HG03520 (cell line): Measurements from ENCODE around the gene MYH10.

Experiments
- ATAC-seq: cut with Tn5 transposase; IDR thresholded peaks from one replicate; pipeline ENCODE4 v1.9.1; 2021; ENCODE audit warnings: mild to moderate bottlenecking, moderate library complexity; ENCODE audit not compliant: unreplicated experiment

The MYH10 gene

DNA sequence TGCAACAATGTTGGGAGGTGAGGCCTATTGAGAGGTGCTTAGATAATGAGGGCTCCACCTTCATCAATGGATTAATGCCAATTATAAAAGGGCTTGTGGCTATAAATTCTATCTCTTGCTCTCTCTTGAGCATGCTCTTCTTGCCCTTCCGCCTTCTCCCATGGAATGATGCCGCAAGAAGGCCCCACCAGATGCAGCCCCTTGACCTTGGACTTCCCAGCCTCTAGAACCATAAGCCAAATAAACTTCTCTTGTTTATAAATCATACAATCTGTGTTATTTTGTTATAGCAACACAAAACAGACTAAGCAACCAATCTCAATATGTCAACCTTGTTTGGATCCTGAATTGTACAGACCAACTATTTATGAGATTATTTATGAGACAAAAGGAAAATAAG lies 20.0 kb downstream of the MYH10 start:
- ATAC-seq: no peak

DNA sequence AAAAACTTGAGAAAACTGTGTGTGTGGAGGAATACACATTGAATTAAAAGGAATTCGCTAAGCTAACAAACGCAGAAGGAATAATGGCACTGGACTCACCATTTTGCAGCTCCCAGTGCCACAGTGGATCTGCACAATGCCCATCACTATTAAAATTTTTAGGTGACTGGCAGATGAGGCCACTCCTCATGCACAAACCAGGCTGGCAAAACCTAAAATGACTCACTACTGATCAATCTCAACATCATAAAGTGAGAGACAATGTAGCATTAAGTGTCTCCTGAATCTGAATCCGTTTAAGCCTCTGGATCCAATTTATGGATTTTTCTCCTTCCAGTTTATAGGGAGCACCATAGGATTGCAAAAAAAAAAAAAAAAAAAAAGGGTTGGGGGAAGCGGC lies 20.6 kb downstream of the MYH10 start:
- no peak for ATAC-seq

DNA sequence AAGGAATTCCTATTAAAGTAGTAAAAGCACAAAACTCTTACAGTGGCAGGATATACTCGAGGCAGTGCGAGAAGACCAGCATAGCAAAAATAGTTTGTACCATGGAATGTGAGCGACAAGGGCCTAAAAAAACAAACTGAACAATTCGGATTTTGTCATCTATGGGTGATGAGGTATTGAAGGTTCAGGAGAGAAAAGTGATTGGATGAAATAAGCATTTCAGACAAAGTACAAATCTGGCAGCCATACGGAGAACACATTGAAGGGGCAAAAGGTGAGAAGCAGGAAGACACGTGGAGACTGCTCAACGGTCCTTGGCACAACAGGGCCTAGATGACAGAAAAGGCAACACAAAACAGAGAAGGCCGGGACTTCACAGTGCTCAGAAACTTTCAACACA lies 22.5 kb downstream of the MYH10 start:
- ATAC-seq: no peak

DNA sequence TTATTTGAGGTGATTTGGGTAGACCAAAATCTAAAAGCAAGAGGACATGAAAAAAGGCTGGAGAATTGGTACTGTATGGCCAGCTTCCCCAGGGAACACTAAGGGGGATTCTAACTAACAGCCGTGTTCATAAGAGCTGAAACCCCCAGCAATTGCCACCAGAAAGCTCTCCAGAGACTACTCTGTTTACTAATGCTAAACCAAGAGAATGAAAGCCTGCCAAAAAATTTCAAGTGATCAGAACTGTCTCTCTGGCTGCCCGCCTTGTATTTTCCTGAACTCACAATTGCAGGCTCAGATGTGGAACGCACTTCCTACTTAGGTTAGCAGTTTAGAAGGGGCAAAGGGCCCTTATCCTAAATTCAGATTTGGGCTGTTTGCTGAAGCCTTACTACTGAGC lies 24.1 kb downstream of the MYH10 start:
- no peak for ATAC-seq

DNA sequence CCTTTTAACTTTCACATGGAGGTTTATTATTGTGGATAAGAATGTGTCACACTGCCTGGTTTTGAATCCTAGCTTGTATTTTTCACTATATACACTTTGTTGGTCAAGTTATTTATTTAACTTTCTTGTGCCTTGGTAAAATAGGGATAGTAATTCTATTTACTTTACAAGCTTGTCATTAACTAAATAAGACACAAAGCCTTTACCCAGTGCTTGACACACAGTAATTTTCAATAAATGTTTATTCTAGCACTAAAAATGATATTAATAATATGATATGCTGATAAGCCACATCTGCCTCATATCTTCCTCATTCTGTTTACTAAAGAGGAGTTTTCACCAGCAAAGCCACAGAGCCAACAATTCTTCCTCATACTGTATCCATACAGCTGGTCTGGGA lies 27.8 kb downstream of the MYH10 start:
- no peak for ATAC-seq

DNA sequence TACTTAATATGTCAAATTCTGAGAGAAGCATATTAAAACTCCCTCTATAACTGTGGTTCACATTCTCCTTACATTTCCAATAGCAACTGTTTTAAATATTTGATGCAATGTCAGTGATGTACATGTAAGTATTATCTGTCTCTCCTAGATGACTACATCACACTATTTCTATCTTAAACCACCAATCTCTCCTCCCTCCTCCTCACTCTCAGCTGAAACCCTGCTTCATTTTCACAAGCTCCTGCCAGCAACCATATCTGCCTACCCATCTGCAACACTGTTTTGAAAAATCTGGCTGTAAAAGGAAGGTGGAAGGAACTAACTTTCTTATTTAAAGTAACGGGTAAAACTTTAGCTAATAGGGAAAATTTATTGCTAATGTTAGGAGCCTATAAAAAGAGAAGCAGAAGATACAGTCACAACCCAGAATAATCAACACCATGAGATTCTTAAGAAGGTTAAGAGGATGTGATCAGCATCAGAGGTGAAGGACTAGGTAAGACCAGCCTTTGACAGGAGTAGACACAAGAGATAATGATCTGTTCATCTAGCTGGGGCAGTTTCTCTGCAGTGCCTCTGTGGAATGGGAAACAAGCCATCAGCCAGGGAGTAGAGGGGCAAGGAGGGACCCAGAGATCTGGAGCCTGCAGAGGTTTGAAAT lies 31.0 kb downstream of the MYH10 start:
- no peak for ATAC-seq

DNA sequence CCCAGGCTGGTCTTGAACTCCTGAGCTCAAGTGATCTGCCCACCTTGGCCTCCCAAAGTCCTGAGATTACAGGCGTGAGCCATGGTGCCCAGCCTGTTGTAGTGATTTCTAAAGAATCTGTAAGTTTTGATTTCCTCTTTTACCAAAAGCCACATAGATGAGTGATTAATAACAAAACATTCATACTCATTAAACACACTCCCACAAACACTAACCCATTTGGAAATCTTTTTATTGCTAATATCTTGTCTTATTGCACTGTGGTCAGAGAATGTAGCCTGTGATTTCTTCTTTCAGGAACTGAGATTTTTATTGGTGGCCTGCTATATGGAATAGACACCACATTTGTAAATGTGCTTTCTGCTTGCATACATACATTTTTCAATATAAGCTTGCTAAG lies 31.6 kb downstream of the MYH10 start:
- ATAC-seq: no peak

DNA sequence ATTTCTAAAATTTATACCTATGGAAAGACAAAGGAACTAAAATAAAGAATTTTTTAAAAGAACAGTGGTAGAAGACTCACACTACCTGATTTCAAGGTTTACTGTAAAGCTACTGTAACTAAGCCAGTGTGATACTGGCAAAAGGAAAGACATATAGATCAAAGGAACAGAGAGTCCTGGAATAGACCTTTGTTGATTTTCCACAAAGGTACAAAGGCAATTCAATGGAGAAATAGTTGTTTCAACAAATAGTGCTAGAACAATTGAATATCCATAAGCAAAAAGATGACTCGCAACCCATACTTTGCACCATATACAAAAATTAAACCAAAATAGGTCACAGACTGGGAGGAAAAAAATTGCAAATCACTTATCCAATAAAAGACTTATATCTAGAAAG lies 36.7 kb downstream of the MYH10 start:
- ATAC-seq: no peak

DNA sequence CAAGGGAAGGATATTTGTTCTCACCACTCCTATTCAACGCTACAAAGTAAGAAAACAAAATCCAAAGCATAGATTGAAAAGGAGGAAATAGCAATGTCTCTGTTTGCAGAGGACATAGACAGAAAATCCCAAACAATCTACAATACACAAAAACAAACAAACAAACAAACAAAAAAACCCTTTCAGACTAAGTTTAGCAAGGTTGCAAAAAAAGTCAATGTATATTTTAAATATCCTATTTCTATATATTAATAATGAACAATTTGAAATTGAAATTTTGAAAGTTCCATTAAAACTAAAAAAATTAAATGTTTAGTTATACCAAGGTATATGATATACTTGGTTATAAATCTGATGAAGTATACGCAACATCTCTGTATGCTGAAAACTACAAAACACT lies 37.2 kb downstream of the MYH10 start:
- ATAC-seq: no peak

DNA sequence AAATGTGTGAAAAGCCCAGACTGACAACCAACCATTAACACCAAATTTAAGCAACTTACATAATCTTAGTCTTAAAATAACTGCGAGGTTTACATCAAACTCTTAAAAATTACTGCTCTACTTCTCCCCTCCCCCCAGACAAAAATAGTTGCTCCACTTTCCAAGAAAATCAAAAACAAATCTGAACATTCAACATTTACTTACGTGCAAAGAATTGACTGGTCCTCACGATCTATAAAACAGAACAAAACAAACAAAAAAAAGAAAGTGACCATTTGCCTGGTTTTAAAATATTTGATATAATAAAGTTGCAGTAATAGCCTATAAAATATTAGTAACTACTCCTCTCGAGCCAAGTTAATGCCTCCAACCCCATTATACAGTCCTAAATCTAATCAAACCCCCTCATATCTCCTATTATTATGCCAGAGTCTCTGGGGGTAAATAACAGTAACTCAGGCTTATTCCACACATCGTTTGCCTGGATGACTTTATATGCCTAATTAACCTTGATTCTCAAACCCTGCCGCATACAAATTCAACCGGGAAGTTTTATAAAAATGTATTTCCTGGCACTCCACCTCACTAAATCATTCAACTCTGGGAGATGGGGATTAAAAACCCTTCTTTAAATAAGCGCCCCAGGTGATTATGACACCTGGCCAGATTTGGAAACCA lies 41.5 kb downstream of the MYH10 start:
- ATAC-seq: no peak

DNA sequence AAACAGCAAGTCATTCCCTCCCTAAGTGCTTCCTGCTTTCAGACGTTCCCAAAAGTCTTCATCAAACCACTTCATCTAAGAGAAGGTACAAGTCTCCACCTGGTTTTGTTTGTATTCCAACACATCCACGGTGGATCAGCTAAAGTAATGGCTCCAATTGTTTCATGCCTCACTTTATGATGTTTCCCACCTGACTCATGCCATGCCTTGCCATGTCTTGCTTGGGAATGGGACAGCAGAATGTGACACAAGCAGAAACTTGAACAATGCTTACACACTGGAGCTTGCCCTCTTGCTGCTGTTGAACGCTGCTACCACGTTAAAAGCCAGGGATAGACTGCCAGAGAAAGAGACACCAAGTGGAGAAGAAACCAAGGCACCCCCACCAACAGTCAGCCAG lies 43.8 kb downstream of the MYH10 start:
- ATAC-seq: no peak

DNA sequence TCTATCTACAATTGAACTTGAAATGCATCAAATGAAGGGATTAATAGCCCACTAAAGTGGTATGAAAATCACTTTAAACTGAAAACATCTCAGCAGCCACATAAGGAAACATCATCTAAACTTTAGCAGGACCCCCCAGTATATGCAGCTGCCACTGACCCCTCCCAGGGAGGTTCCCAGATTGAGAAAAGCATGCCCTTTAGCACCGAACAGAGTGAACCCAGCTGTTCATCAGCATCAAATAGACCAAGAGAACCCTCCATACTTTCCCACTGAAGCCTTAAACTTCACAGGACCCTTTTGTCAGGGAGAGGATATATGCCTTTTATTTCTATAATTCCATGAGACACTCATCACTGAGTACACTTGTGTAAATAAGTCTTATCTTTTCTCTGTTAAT lies 44.6 kb downstream of the MYH10 start:
- no peak for ATAC-seq

DNA sequence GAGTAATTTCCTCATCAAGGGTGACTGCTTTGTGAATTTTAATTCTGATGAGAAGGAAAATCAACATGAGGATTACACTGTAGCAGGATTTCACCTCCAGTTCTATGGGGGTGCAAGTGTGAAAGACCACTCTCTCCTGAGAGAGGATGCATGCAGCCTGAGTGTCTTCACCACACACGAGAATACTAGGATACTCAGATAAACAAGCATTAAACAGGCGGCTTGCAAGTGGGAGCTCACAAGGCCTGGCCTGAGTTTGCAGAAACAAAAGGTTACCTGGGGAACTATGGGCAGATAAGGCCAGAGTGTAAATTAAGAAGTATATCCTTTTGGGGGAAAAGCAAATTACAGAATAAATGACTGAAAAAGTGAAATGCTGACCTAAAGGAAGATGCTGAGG lies 46.6 kb downstream of the MYH10 start:
- no peak for ATAC-seq

DNA sequence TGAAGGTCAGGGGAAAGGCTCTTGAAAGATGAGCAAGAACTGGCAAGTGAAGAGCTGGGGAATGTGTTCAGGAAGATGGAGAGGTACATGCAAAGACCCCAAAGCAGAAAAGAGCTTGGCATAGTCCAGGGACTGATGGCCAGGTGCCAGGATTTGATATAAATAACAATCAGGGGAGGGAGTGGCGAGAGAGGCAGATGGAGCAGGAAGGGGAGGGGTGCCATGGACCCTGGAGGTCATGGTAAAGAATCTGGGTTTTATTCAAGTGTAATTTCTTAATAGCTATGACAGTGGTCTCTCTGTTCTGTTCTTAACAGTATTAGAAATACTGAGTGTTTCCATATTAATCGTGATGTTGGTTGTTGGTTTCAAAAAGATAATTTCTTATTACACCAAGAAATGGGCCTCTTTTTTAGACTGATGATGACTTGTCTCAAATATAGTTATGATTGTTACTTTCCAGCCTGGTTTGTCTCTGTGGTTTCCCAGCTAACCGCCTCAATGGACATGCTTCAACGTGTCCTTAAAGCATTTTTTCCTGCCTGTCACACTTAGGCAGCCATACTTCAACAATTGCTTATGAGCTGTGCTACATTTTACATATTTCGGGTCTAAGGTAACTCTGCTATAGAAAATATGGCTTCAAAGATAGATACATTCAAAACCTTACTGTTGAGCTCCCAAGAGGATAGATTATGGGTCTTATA lies 49.4 kb downstream of the MYH10 start:
- no peak for ATAC-seq

DNA sequence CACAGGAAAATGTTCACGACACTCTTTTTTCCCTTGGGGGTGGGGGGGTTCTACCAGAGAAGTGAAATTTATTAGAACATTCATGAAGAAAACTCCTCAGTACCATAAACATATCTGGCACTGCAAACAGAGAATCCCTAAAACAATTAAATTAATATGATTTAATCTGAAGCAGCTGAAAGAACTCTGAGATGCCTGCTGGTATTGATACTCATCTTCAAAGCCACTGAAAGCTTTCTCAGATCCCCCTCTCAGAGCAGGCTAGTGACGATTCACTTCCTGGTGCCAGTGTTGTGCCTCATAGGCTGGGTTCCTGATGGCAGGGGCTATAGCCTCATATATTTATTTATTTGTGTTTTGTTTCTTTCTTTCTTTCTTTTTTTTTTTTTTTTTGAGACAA lies 52.7 kb downstream of the MYH10 start:
- no peak for ATAC-seq

DNA sequence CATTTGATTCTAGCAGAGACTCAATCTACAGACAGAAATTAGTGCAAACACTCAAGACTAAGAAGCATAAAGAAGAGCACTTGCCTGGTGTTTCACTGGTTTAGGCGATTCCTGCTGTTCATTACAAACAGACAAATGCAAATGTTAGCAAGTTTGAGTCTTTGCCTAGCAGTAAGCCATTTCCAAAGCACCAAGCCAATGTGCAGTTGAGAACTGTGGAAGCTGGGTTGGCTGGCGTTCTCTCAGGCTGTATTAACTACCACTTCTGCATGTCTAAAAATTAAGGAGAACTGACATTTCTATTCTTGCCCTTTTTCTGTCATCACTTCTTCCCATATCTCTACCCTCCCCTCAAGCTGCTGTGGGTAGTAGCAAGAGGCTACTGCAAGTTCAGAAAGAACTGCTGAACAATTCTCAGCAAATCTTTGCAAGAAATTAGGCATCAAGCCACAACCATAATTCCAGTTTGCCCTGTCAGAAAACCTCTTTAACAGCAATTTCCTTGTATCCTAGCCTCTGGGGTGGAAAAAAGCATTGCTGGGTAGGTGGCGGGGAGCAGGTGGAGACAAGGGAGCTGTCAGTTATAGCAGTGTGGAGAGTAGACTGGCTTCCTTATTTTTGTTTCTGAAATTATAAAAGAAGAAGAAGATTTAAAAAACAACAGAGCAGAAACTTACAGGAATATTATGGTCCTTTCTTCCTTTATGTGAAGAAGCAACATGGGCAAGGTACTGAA lies 53.8 kb downstream of the MYH10 start:
- ATAC-seq: no peak

DNA sequence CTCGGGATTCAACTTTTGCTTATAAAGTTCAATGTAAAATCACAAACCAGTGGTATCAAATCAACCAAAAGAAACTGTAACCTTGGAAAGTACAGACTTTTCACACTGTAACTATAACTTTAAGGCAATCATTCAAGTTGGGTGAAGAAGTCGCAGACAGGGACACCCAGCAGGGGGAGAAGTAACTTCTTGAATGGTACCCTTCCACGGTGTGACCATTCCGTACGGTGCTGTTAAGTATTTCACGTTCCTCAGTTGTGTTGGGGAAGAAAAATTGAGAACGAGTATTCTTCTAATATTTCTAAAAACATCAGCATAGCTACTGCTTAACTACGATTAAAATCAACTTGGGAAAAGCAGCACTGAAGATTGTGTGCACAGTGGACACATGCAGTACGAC lies 55.8 kb downstream of the MYH10 start:
- no peak for ATAC-seq

DNA sequence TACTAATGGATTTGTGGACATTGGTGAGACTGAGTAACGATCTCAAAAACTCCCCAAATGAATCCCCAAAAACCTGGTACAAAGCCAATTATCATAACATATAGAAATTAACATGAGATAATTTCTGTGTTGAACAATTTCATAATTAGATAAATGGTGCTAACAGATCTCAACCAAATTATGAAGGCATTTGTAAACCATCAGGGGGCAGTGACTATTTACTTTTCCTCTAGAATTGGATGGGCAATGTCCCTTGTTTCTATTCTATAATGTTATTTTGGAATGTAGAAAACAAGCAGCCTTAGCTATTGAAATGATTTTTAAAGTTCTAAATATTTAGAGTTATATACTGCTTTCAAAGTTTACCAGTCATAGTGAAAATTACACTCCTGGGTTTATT lies 57.8 kb downstream of the MYH10 start:
- ATAC-seq: no peak

DNA sequence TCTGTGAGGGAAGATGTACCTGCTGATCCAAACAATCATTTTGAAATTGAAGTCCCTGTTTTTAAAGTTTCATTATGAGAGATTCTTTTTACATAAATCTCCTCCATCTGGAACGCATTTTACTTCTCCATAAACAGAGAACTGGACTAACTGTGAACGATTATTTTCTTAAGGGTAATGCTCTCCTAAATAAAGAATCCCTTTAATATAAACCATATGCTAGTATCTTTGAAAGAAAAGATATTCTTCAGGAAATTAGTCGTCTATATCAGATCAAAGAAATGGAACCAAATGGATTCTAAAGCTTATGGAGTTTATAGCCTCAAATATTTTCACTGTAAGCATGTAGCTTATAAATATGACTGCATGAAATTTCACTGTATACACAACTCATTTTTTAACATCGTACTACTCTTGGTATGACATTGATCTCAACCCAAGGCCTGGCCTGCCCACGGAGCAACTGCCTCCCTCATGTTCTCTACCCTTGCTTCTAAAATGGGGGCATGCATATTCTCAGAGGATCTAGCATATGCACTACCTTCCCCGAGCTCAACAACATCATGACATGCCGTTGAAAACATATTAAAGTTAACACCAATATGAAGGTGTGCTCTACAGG lies 66.4 kb downstream of the MYH10 start:
- no peak for ATAC-seq

DNA sequence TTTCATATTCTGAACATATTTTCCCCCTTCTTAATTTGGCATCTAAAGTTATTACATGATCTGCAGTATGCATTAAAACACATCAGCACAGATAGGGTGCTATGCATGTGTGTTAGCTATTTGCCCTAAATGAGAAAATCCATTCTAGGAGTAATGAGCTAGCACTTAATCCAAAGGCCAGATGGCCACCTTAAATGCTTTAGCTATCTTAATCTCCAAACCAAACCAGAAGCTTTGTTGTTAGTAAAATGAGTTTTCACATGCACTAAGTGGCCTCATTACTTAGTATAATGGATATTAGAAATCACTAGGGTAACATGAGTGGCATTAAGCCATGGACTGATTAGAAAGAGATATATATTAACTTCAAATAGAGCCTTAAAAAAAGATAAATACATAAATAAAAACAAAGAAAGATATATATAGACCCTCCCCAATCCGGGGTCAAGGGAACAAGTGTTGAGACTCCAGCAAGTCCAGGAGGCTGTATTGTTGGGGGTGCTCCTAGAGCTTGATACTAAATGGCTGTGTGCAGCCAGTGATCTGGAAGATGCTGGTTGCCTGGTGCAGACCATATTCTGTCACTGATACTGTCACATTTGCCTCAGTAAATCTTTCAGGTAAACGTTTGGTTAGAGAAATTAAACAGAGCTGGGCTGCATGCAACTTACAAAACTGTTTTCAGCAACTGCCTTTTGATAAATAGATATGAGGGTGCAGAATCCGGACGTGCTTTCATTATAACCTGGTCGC lies 67.3 kb downstream of the MYH10 start:
- no peak for ATAC-seq

DNA sequence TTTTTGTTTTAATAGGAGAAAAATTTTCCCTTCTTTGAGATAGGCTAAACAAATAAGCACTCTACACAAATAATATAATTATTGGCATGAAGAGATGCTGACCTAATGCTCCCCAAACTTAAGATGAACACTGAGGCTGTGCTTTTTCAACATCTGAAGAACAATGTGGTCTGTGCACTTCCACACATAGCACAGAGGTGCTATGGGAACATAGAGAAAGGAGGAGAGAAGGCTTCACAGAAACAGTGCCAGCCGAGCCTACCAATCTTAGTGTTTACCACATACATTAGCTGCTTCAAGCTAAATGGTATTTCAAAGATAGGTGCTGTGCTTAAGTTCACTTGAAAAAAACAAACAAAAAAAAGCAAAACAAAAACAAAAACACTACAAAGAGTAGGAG lies 72.4 kb downstream of the MYH10 start:
- no peak for ATAC-seq
